SK-N-SH (cell line): Measurements from ENCODE around the gene NANS. TPM values are rescaled to one million over a fixed set of nuclear protein-coding genes. Genes with fewer than 3 reads are reported as not detected.

Source experiments
- CTCF ChIA-PET: fragments of 300-600, 350-600 bp; formaldehyde crosslinking; extraction: SDS; loops from one replicate; lab custom pipeline; 2021; lab: Yijun Ruan, JAX
- POLR2A ChIA-PET: fragments of 350-600 bp; sonication (Branson Sonifier 250); formaldehyde crosslinking; extraction: SDS; loops from one replicate; lab custom pipeline; 2020; ENCODE audit warnings: antibody characterized with exemption, inconsistent platforms; lab: Yijun Ruan, JAX
- DNase-seq: peaks from one replicate; pipeline ENCODE4 v3.0.0; 2012
- H2AFZ ChIP-seq: fragments of 200-600 bp; sonication (generic); 2 replicates; pipeline ENCODE4 v1.8.1; 2016; ENCODE audit warnings: antibody characterized with exemption, mild to moderate bottlenecking, low read depth
- H3F3A ChIP-seq: fragments of 200-600 bp; sonication (generic); replicated peaks from 2 replicates; pipeline ENCODE3; 2016; ENCODE audit warnings: antibody characterized with exemption, mild to moderate bottlenecking; ENCODE audit not compliant: insufficient read depth
- H3K27ac ChIP-seq, 2 experiments: fragments of 200-500 bp in 1 of 2; fragments of 200-600 bp in 1 of 2; sonication (Bioruptor generic) in 1 of 2; sonication (generic), shearing (Covaris generic) in 1 of 2; 2 replicates each; pipeline versions ENCODE4 v1.5.1 to v1.6.1; 2014 to 2016; ENCODE audit warnings: low read depth in 2 of 2, inconsistent platforms in 1 of 2, low read length in 1 of 2, mild to moderate bottlenecking in 1 of 2, mixed read lengths in 1 of 2
- H3K27me3 ChIP-seq: fragments of 200-600 bp; sonication (generic), shearing (Covaris generic); 2 replicates; pipeline ENCODE4 v1.6.1; 2016; ENCODE audit warnings: mixed run types; ENCODE audit not compliant: insufficient read depth
- H3K36me3 ChIP-seq, 2 experiments: fragments of 200-500 bp in 1 of 2; fragments of 200-600 bp in 1 of 2; sonication (Bioruptor generic) in 1 of 2; sonication (generic) in 1 of 2; replicated peaks in 1 of 2; 2 replicates each; pipeline versions ENCODE3 to v1.5.1; 2014 to 2016; ENCODE audit warnings: low read length in 1 of 2, mild to moderate bottlenecking in 1 of 2; ENCODE audit not compliant: insufficient read depth in 2 of 2, control insufficient read depth in 1 of 2
- H3K4me1 ChIP-seq, 2 experiments: fragments of 200-500 bp in 1 of 2; fragments of 200-600 bp in 1 of 2; sonication (Bioruptor generic) in 1 of 2; sonication (generic), shearing (Covaris generic) in 1 of 2; 2 replicates each; pipeline versions ENCODE4 v1.5.1 to v1.6.1; 2014 to 2016; ENCODE audit warnings: low read depth in 1 of 2, low read length in 1 of 2, mixed run types in 1 of 2; ENCODE audit not compliant: insufficient read depth in 2 of 2, control insufficient read depth in 1 of 2
- H3K4me2 ChIP-seq: fragments of 200-600 bp; sonication (generic), shearing (Covaris generic); 2 replicates; pipeline ENCODE4 v1.6.1; 2017; ENCODE audit warnings: mixed run types
- H3K4me3 ChIP-seq, 2 experiments: fragments of 200-500 bp in 1 of 2; fragments of 200-600 bp in 1 of 2; sonication (Bioruptor generic) in 1 of 2; sonication (generic), shearing (Covaris generic) in 1 of 2; 2 replicates each; pipeline versions ENCODE4 v1.5.1 to v1.8.1; 2014 to 2016; ENCODE audit warnings: low read depth in 2 of 2, inconsistent platforms in 1 of 2, low read length in 1 of 2, mild to moderate bottlenecking in 1 of 2, mixed read lengths in 1 of 2, moderate library complexity in 1 of 2
- H3K79me2 ChIP-seq: fragments of 200-600 bp; sonication (generic); 2 replicates; pipeline ENCODE4 v1.8.1; 2017; ENCODE audit warnings: mild to moderate bottlenecking; ENCODE audit not compliant: insufficient read depth
- H3K9ac ChIP-seq: fragments of 200-600 bp; sonication (generic); 2 replicates; pipeline ENCODE4 v1.6.1; 2017; ENCODE audit warnings: mixed run types
- H3K9me2 ChIP-seq: fragments of 200-600 bp; sonication (generic); 2 replicates; pipeline ENCODE4 v1.6.1; 2017; ENCODE audit warnings: mixed run types
- H3K9me3 ChIP-seq: fragments of 200-600 bp; sonication (generic); 2 replicates; pipeline ENCODE4 v1.6.1; 2017; ENCODE audit warnings: mixed run types, mild to moderate bottlenecking, moderate library complexity
- H4K20me1 ChIP-seq: fragments of 200-600 bp; sonication (generic); 2 replicates; pipeline ENCODE4 v1.6.1; 2017; ENCODE audit warnings: mild to moderate bottlenecking, mixed run types; ENCODE audit not compliant: insufficient read depth
- CHD2 ChIP-seq: fragments of 150-350 bp; IDR thresholded peaks from 2 replicates; pipeline ENCODE4 v1.6.1; 2018; ENCODE audit warnings: low read length; ENCODE audit not compliant: partially characterized antibody
- CTCF ChIP-seq: fragments of 200-600 bp; sonication (generic); IDR thresholded peaks from 2 replicates; pipeline ENCODE4 v1.6.1; 2017; ENCODE audit warnings: antibody characterized with exemption, mild to moderate bottlenecking, moderate library complexity
- EZH2phosphoT487 ChIP-seq: fragments of 200-600 bp; sonication (generic); IDR thresholded peaks from 2 replicates; pipeline ENCODE4 v1.6.1; 2017; ENCODE audit warnings: low read depth, mixed run types, mild to moderate bottlenecking, antibody characterized with exemption, moderate library complexity, borderline replicate concordance
- FOSL2 ChIP-seq: IDR thresholded peaks from 2 replicates; pipeline ENCODE4 v1.4.0; 2012; ENCODE audit warnings: low read depth, mild to moderate bottlenecking, moderate library complexity, borderline replicate concordance
- FOXJ3 ChIP-seq: sonication (generic); formaldehyde crosslinking; IDR thresholded peaks from 2 replicates; pipeline ENCODE4 v1.5.1; 2020; ENCODE audit warnings: mild to moderate bottlenecking, missing genetic modification reagents
- GABPA ChIP-seq: IDR thresholded peaks from 2 replicates; pipeline ENCODE4 v1.4.0; 2012; ENCODE audit warnings: low read depth, mild to moderate bottlenecking
- IRF3 ChIP-seq: fragments of 150-350 bp; IDR thresholded peaks from 2 replicates; pipeline ENCODE4 v1.6.1; 2016; ENCODE audit warnings: mild to moderate bottlenecking, low read depth, low read length
- MEF2A ChIP-seq: IDR thresholded peaks from 2 replicates; pipeline ENCODE4 v1.4.0; 2012; ENCODE audit warnings: low read depth, borderline replicate concordance
- MXI1 ChIP-seq: IDR thresholded peaks from 2 replicates; pipeline ENCODE4 v1.6.1; 2012; ENCODE audit warnings: mild to moderate bottlenecking, low read depth, low read length, improper control_type of control experiment
- NRF1 ChIP-seq: IDR thresholded peaks from 2 replicates; pipeline ENCODE4 v1.6.1; 2012; ENCODE audit warnings: low read depth, mild to moderate bottlenecking, low read length
- POLR2AphosphoS5 ChIP-seq: IDR thresholded peaks from 2 replicates; pipeline ENCODE4 v1.6.1; 2012; ENCODE audit warnings: low read depth, low read length
- RFX5 ChIP-seq: IDR thresholded peaks from 2 replicates; pipeline ENCODE4 v1.6.1; 2012; ENCODE audit warnings: mild to moderate bottlenecking, improper control_type of control experiment, low read length
- SIN3A ChIP-seq: IDR thresholded peaks from 2 replicates; pipeline ENCODE4 v1.6.1; 2012; ENCODE audit warnings: low read depth, mild to moderate bottlenecking, low read length, moderate library complexity, borderline replicate concordance
- SMC3 ChIP-seq: IDR thresholded peaks from 2 replicates; pipeline ENCODE4 v1.6.1; 2012; ENCODE audit warnings: low read depth, low read length, improper control_type of control experiment
- TAF1 ChIP-seq: IDR thresholded peaks from 2 replicates; pipeline ENCODE4 v1.6.1; 2012; ENCODE audit warnings: low read depth, mild to moderate bottlenecking, low read length, moderate library complexity, borderline replicate concordance
- USF1 ChIP-seq: IDR thresholded peaks from 2 replicates; pipeline ENCODE4 v1.4.0; 2012; ENCODE audit warnings: low read depth, borderline replicate concordance
- USF2 ChIP-seq: fragments of 150-350 bp; IDR thresholded peaks from 2 replicates; pipeline ENCODE4 v1.6.1; 2017; ENCODE audit warnings: antibody characterized with exemption, low read length, low read depth, borderline replicate concordance
- WGBS: methylation state at CpG from one replicate; pipeline ENCODE4 v1.1.6; 2017; ENCODE audit warnings: low lambda C conversion rate; 5-methylcytosine and 5-hydroxymethylcytosine counted together
- polyA plus RNA-seq, 3 experiments: library from polyadenylated mRNA; depleted of rRNA; stranded (reverse); fragments of >200 nt; gene quantifications; 2 replicates each; pipeline ENCODE4 v1.2.3, GENCODE V29; 2012

NANS gene
- polyA plus RNA-seq, 1 of the 3 experiments (the other 2 are of a cell fraction): 61.3 TPM

GRCh38 chr9:98091735-98092612 lies 35.4 kb downstream of the NANS start:
- no peak overlapping the region for H3K27ac ChIP-seq
- no peaks in the 10 kb centered on the region for H3K9me3 ChIP-seq
- H3K9me2 ChIP-seq: no peaks in the 10 kb centered on the region
- 98% methylated on average over 16 of the region's 17 CpGs for WGBS
- no peak overlapping the region for H3K4me3 ChIP-seq
- H3K36me3 ChIP-seq: peaks cover 2 to 3% of the 10 kb centered on the region in 2 experiments
- H3K4me2 ChIP-seq: no peak overlapping the region
- no peaks in the 10 kb centered on the region for H3K27me3 ChIP-seq
- no peak overlapping the region for H3K9ac ChIP-seq
- H3K4me1 ChIP-seq: no peaks in the 10 kb centered on the region
- TF ChIP-seq TAF1 (no peak), FOXJ3 (CRISPR knock-in tag) (no peak), IRF3 (no peak), CTCF (no peak), SMC3 (no peak), CHD2 (no peak), EZH2phosphoT487 (no peak), USF2 (no peak), MEF2A (no peak), SIN3A (no peak), USF1 (no peak), FOSL2 (no peak), MXI1 (no peak), POLR2AphosphoS5 (no peak), RFX5 (no peak), GABPA (no peak), NRF1 (no peak)
- H4K20me1 ChIP-seq: no peaks in the 10 kb centered on the region
- ChIA-PET CTCF (interaction anchor here (0.7 to 1.8 kb wide), 9 partner anchors 17 to 172 kb away, joined by 3 to 5 read pairs (median 3); partner anchors contain the start of gene TRIM14), POLR2A (no interaction called here)
- H2AFZ ChIP-seq: no peak overlapping the region
- DNase-seq: no peak
- no peaks in the 10 kb centered on the region for H3F3A ChIP-seq
- H3K79me2 ChIP-seq: no peaks in the 10 kb centered on the region
